Nephron (organoid): ENCODE measurements around the gene NGB.

Source experiments
- H3K27ac Mint-ChIP-seq, 3 experiments: 2 replicates each; pipeline ENCODE4 v1.8.0; 2020; ENCODE audit warnings: mixed read lengths in 3 of 3, mild to moderate bottlenecking in 2 of 3, moderate library complexity in 1 of 3
- H3K27me3 Mint-ChIP-seq: 2 replicates; pipeline ENCODE4 v1.8.0; 2021; ENCODE audit warnings: low read depth, mild to moderate bottlenecking, moderate library complexity, mixed read lengths
- H3K36me3 Mint-ChIP-seq: 2 replicates; pipeline ENCODE4 v1.8.0; 2020; ENCODE audit warnings: low read depth, mixed read lengths
- H3K4me1 Mint-ChIP-seq: 2 replicates; pipeline ENCODE4 v1.8.0; 2020; ENCODE audit warnings: mixed read lengths
- H3K4me3 Mint-ChIP-seq, 3 experiments: 2 replicates each; pipeline ENCODE4 v1.8.0; 2020; ENCODE audit warnings: mild to moderate bottlenecking in 3 of 3, mixed read lengths in 3 of 3, moderate library complexity in 2 of 3
- H3K9me3 Mint-ChIP-seq: 2 replicates; pipeline ENCODE4 v1.8.0; 2020; ENCODE audit warnings: mixed read lengths
- CTCF ChIP-seq, 3 experiments: fragments of 200-600 bp; sonication (generic); IDR thresholded peaks; one replicate each; pipeline ENCODE4 v1.5.0; 2021; ENCODE audit warnings: antibody characterized with exemption in 3 of 3; ENCODE audit not compliant: unreplicated experiment in 3 of 3

NGB gene

GRCh38 chr14:77243853-77244252, 27.2 kb downstream of the NGB start:
- H3K4me1 Mint-ChIP-seq = no peaks in the 10 kb centered on the region
- no peak overlapping the region for H3K27ac Mint-ChIP-seq
- no peak overlapping the region for H3K4me3 Mint-ChIP-seq
- peaks cover 3% of the 10 kb centered on the region for H3K9me3 Mint-ChIP-seq
- no peaks in the 10 kb centered on the region for H3K36me3 Mint-ChIP-seq
- peaks cover 11% of the 10 kb centered on the region for H3K27me3 Mint-ChIP-seq
- TF ChIP-seq CTCF (IDR thresholded peaks at IDR 0.05; ENCODE audit: unreplicated experiment in 3 of 3) = no peak

GRCh38 chr14:77242752-77243151, 28.3 kb downstream of the NGB start:
- H3K36me3 Mint-ChIP-seq = no peaks in the 10 kb centered on the region
- H3K27ac Mint-ChIP-seq = no peak overlapping the region
- no peak for TF ChIP-seq CTCF (IDR thresholded peaks at IDR 0.05; ENCODE audit: unreplicated experiment in 3 of 3)
- peaks cover 11% of the 10 kb centered on the region for H3K27me3 Mint-ChIP-seq
- no peaks in the 10 kb centered on the region for H3K4me1 Mint-ChIP-seq
- peaks cover 3% of the 10 kb centered on the region for H3K9me3 Mint-ChIP-seq
- no peak overlapping the region for H3K4me3 Mint-ChIP-seq

- H3K4me3 Mint-ChIP-seq = no peak overlapping the region
- no peaks in the 10 kb centered on the region for H3K36me3 Mint-ChIP-seq
- H3K9me3 Mint-ChIP-seq = peaks cover 3% of the 10 kb centered on the region
- H3K27ac Mint-ChIP-seq = no peak overlapping the region
- peaks cover 11% of the 10 kb centered on the region for H3K27me3 Mint-ChIP-seq
- no peak for TF ChIP-seq CTCF (IDR thresholded peaks at IDR 0.05; ENCODE audit: unreplicated experiment in 3 of 3)
- H3K4me1 Mint-ChIP-seq = no peaks in the 10 kb centered on the region
Measured at GRCh38 chr14:77241955-77242354, 29.1 kb downstream of the NGB start.

- TF ChIP-seq CTCF (IDR thresholded peaks at IDR 0.05; ENCODE audit: unreplicated experiment in 3 of 3) = no peak
- peaks cover 11% of the 10 kb centered on the region for H3K27me3 Mint-ChIP-seq
- H3K4me3 Mint-ChIP-seq = no peak overlapping the region
- no peaks in the 10 kb centered on the region for H3K36me3 Mint-ChIP-seq
- no peaks in the 10 kb centered on the region for H3K9me3 Mint-ChIP-seq
- no peak overlapping the region for H3K27ac Mint-ChIP-seq
- no peaks in the 10 kb centered on the region for H3K4me1 Mint-ChIP-seq
Measured at GRCh38 chr14:77240336-77240915, 30.6 kb downstream of the NGB start.

GRCh38 chr14:77239412-77239811, 31.6 kb downstream of the NGB start:
- TF ChIP-seq CTCF (IDR thresholded peaks at IDR 0.05; ENCODE audit: unreplicated experiment in 3 of 3) = no peak
- Mint-ChIP-seq H3K4me3 (no peak overlapping the region), H3K27me3 (peaks cover 11% of the 10 kb centered on the region), H3K9me3 (no peaks in the 10 kb centered on the region), H3K36me3 (no peaks in the 10 kb centered on the region), H3K4me1 (no peaks in the 10 kb centered on the region), H3K27ac (no peak overlapping the region)

- Mint-ChIP-seq H3K36me3 (no peaks in the 10 kb centered on the region), H3K27me3 (peaks cover 11% of the 10 kb centered on the region), H3K27ac (no peak overlapping the region), H3K4me3 (no peak overlapping the region), H3K9me3 (no peaks in the 10 kb centered on the region), H3K4me1 (no peaks in the 10 kb centered on the region)
- TF ChIP-seq CTCF (IDR thresholded peaks at IDR 0.05; ENCODE audit: unreplicated experiment in 3 of 3) = no peak
Measured at GRCh38 chr14:77238996-77239395, 32.0 kb downstream of the NGB start.
